ENCODE results near the gene ALMS1.

The ALMS1 gene

DNA sequence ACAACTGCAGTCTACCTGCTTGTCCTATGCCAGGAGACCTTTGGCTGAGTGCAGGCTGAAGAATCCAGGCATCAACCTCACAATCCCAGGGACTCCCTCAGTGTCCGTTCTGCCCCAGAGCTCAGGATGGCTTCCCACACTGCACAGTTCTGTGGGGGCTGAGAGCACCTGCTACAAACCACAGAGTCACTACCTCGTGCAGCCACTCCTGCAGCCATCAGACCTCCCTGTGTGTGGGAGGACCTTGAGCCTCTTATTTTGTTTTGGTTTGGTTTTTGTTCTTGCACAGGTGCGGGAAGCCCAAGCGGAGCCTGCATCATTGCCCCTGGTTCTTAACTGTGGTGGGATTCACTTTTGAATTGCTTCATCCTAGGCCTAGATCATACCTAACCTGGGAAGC is 225.6 kb downstream of the ALMS1 start:
- H3K36me3 ChIP-seq (replicated peaks; ENCODE audit: insufficient read depth, low read length): no peaks in the 10 kb centered on the region
- no peak overlapping the region for H3K4me3 ChIP-seq (ENCODE audit: low read length)
- peaks cover 7% of the 10 kb centered on the region for H3K4me1 ChIP-seq (ENCODE audit: low read length)
- TF ChIP-seq, protein P1, sequence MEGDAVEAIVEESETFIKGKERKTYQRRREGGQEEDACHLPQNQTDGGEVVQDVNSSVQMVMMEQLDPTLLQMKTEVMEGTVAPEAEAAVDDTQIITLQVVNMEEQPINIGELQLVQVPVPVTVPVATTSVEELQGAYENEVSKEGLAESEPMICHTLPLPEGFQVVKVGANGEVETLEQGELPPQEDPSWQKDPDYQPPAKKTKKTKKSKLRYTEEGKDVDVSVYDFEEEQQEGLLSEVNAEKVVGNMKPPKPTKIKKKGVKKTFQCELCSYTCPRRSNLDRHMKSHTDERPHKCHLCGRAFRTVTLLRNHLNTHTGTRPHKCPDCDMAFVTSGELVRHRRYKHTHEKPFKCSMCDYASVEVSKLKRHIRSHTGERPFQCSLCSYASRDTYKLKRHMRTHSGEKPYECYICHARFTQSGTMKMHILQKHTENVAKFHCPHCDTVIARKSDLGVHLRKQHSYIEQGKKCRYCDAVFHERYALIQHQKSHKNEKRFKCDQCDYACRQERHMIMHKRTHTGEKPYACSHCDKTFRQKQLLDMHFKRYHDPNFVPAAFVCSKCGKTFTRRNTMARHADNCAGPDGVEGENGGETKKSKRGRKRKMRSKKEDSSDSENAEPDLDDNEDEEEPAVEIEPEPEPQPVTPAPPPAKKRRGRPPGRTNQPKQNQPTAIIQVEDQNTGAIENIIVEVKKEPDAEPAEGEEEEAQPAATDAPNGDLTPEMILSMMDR (IDR thresholded peaks at IDR 0.05; ENCODE audit: low read length): no peak
- TF ChIP-seq EZH2phosphoT487 (IDR thresholded peaks at IDR 0.05; ENCODE audit: low read length) (no peak), EZH2 (optimal IDR thresholded peaks at IDR 0.05; ENCODE audit: low read depth, low read length) (no peak)
- H3K9ac ChIP-seq (ENCODE audit: low read length): no peak overlapping the region
- no peaks in the 10 kb centered on the region for H3K27me3 ChIP-seq (replicated peaks; ENCODE audit: insufficient read depth, low read length)
- no peak overlapping the region for H3K4me2 ChIP-seq (ENCODE audit: low read depth, low read length)
- no peak overlapping the region for H2AFZ ChIP-seq (ENCODE audit: low read length)
- DNase-seq: no peak
- H3K9me2 ChIP-seq (replicated peaks; ENCODE audit: insufficient read depth, low read length): no peaks in the 10 kb centered on the region
- no peaks in the 10 kb centered on the region for H3F3A ChIP-seq (ENCODE audit: insufficient read depth, low read length)
- H4K20me1 ChIP-seq (ENCODE audit: insufficient read depth, low read length): no peaks in the 10 kb centered on the region
- H3K79me2 ChIP-seq (ENCODE audit: low read length): no peaks in the 10 kb centered on the region
- no peak overlapping the region for H3K27ac ChIP-seq (ENCODE audit: low read length)
- H3K9me3 ChIP-seq (replicated peaks; ENCODE audit: insufficient read depth, low read length): no peaks in the 10 kb centered on the region

DNA sequence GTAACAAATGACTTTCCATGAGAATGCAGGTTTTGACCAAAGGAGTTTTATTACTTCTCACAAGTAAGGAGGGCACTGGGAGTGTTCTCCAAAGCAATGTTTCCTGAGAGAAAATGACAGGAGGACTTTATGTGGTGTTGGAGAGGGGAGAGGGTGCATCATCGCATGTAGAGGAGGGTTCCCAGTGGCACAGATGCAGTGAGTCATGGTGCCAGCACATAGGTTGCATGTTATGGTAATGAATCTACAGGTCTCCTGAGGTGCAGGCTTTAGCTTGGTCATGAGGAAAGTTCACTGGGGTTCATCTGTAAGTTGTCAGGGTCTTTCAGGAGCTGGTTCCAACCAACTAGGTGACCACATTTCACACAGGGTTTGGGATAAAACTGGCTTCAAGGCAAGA is 226.2 kb downstream of the ALMS1 start:
- Histone ChIP-seq H3K79me2 (ENCODE audit: low read length) (no peaks in the 10 kb centered on the region), H3K27me3 (replicated peaks; ENCODE audit: insufficient read depth, low read length) (no peaks in the 10 kb centered on the region), H3K4me1 (ENCODE audit: low read length) (peaks cover 7% of the 10 kb centered on the region), H3K9me2 (replicated peaks; ENCODE audit: insufficient read depth, low read length) (no peaks in the 10 kb centered on the region), H4K20me1 (ENCODE audit: insufficient read depth, low read length) (no peaks in the 10 kb centered on the region), H3F3A (ENCODE audit: insufficient read depth, low read length) (no peaks in the 10 kb centered on the region), H3K4me3 (ENCODE audit: low read length) (no peak overlapping the region), H3K36me3 (replicated peaks; ENCODE audit: insufficient read depth, low read length) (no peaks in the 10 kb centered on the region), H2AFZ (ENCODE audit: low read length) (no peak overlapping the region), H3K9me3 (replicated peaks; ENCODE audit: insufficient read depth, low read length) (no peaks in the 10 kb centered on the region), H3K4me2 (ENCODE audit: low read depth, low read length) (no peak overlapping the region), H3K9ac (ENCODE audit: low read length) (no peak overlapping the region), H3K27ac (ENCODE audit: low read length) (no peak overlapping the region)
- no peak for DNase-seq
- no peak for TF ChIP-seq EZH2 (optimal IDR thresholded peaks at IDR 0.05; ENCODE audit: low read depth, low read length)
- TF ChIP-seq EZH2phosphoT487 (IDR thresholded peaks at IDR 0.05; ENCODE audit: low read length): no peak
- TF ChIP-seq, protein P1 (IDR thresholded peaks at IDR 0.05; ENCODE audit: low read length): no peak

DNA sequence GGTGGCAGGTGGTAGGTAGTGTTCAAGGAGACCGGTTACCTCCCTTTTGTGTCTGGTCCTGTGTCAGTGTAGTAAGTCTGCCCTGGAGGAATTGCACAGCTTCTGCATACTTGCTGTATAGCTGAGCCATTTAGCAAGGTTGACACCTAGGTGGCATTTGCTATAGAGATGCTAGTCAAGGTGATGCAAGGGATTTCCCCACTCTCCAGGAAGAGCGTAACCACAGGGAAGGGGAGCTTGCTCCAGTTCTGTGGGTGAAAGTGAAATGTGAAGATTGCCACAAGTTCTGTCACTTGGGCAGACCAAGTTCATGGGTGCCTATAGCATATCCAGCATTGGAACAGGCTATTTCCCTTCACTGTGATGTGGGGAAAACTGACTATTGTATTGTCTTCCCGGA is 228.5 kb downstream of the ALMS1 start:
- no peaks in the 10 kb centered on the region for H3K9me3 ChIP-seq (replicated peaks; ENCODE audit: insufficient read depth, low read length)
- H4K20me1 ChIP-seq (ENCODE audit: insufficient read depth, low read length): no peaks in the 10 kb centered on the region
- H3F3A ChIP-seq (ENCODE audit: insufficient read depth, low read length): no peaks in the 10 kb centered on the region
- TF ChIP-seq, protein P1 (IDR thresholded peaks at IDR 0.05; ENCODE audit: low read length): no peak
- no peak for TF ChIP-seq EZH2phosphoT487 (IDR thresholded peaks at IDR 0.05; ENCODE audit: low read length)
- TF ChIP-seq EZH2 (optimal IDR thresholded peaks at IDR 0.05; ENCODE audit: low read depth, low read length): no peak
- no peaks in the 10 kb centered on the region for H3K79me2 ChIP-seq (ENCODE audit: low read length)
- H3K36me3 ChIP-seq (replicated peaks; ENCODE audit: insufficient read depth, low read length): no peaks in the 10 kb centered on the region
- no peak overlapping the region for H2AFZ ChIP-seq (ENCODE audit: low read length)
- H3K27me3 ChIP-seq (replicated peaks; ENCODE audit: insufficient read depth, low read length): no peaks in the 10 kb centered on the region
- no peak overlapping the region for H3K9ac ChIP-seq (ENCODE audit: low read length)
- no peak overlapping the region for H3K4me2 ChIP-seq (ENCODE audit: low read depth, low read length)
- H3K4me3 ChIP-seq (ENCODE audit: low read length): no peak overlapping the region
- peaks cover 7% of the 10 kb centered on the region for H3K4me1 ChIP-seq (ENCODE audit: low read length)
- peak; percentile 71 for DNase-seq
- no peaks in the 10 kb centered on the region for H3K9me2 ChIP-seq (replicated peaks; ENCODE audit: insufficient read depth, low read length)
- no peak overlapping the region for H3K27ac ChIP-seq (ENCODE audit: low read length)
